HG03139 (cell line): Measurements from ENCODE around the gene DLGAP1.
"Not testable (repeated sequence)": the region's sequence is repeated elsewhere in the genome, so short reads cannot be mapped to it uniquely, and the experiment has no call there.

Source experiments
- ATAC-seq: cut with Tn5 transposase; IDR thresholded peaks from one replicate; pipeline ENCODE4 v1.9.1; 2021; ENCODE audit not compliant: unreplicated experiment

DLGAP1 gene

GRCh38 chr18:4293337-4293736 lies 161.8 kb downstream of the DLGAP1 start:
- no peak for ATAC-seq

DNA sequence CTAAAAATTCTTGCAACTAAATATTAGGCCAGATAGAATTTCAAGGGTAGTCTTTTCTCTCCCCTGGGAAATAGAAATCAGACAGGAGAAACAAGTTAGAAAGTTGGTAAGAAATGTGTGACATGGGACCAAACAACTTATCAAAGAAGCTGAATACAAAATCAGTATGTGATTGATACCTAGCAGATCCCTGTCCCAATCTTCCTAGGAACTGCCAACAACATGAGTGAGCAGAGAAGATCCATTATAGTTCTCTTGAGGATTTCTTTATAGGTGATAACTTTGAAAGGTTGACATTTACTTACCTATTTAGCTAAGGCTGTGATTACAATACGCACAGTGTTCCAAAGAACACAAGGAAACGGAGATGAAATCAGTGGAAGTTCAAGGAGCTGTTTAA lies 162.4 kb downstream of the DLGAP1 start:
- ATAC-seq = no peak

DNA sequence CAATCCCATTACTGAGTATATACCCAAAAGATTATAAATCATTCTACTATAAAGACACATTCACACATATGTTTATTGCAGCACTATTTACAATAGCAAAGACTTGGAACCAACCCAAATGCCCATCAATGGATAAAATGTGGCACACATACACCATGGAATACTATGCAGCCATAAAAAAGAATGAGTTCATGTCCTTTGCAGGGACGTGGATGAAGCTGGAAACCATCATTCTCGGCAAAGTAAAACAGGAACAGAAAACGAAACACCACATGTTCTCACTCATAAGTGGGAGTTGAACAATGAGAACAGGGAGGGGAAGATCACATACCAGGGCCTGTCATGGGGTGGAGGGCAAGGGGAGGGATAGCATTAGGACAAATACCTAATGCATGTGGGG lies 167.8 kb downstream of the DLGAP1 start:
- ATAC-seq = not testable (repeated sequence)

DNA sequence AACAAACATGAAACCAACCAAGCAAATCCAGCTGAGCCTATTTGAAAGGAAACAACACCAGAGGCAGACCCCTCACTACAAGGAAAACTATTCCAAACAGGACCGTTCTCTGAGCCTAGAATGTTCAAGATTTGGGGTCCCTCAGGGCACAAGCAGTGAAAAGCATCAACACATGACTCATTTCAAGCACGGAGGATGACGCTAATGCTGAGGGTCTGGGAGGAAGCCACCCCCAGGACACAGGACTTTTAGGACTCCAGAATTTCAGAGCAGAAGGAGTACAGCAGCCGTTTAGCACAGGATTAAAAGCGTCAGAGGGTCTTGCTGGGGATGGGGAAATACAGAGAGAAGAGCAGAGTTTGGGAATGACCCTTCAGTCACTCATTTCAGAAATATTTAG lies 168.9 kb downstream of the DLGAP1 start:
- ATAC-seq = no peak

DNA sequence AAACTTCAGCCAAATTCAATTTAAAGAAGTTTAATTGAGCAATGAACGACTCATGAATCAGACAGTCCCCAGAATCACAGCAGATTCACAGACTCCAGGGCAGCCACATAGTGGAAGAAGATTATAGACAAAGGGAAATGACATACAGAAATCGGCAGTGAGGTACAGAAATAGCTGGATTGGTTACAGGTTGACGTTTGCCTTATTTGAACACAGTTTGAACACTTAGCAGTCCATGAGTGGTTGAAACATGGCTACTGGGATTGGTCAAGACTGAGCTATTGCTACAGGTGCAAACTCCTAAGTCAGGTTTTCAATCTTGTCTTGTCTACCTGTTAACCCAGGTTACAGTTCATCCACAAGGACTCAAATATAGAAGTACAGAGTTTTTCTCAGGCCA lies 169.6 kb downstream of the DLGAP1 start:
- no peak for ATAC-seq

DNA sequence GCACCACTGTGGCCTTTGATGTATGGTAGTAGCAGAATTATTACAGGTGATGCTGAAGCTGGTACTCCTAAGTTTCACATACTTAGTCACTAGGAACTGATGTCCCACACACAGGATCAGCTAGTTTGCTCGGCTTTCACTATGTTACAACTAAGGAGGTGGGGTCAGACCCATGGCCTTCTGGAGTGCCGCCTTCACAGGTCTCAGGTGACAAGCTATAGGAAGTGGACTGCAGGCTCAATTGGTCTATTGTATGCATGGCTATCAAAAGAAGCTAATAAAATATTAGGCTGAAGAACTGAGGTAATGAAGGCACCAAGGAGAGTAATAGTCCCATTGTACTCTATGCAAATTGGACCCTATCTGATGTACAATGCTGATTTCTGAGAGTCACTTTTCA lies 170.6 kb downstream of the DLGAP1 start:
- ATAC-seq = no peak

DNA sequence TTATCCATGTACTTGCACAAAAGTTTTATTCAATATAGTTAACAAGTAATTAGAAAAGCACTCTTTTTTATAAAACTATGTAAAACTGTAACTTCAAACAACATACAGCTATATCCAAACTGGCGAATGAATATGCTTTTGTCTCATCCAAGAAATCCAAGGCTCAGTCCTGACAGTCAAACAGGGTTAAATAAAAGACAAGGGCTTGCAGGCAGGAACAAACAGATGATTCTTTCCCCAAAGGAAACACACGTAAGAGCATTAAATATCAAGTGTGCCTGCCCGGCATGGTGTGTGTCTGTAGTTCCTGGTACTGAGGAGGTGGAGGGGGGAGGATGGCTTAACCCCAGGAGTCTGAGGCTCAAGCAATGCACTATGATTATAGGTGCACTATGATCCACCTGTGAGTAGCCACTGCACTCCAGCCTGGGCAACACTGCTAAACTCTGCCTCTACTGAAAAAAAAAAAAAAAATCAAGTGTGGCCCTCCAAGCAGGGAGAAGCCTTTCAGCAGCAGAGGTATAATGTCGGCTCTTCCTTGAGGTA lies 171.3 kb downstream of the DLGAP1 start:
- ATAC-seq = no peak

- ATAC-seq = no peak
These were observed 172.2 kb downstream of the DLGAP1 start for GRCh38 chr18:4282954-4283353.

DNA sequence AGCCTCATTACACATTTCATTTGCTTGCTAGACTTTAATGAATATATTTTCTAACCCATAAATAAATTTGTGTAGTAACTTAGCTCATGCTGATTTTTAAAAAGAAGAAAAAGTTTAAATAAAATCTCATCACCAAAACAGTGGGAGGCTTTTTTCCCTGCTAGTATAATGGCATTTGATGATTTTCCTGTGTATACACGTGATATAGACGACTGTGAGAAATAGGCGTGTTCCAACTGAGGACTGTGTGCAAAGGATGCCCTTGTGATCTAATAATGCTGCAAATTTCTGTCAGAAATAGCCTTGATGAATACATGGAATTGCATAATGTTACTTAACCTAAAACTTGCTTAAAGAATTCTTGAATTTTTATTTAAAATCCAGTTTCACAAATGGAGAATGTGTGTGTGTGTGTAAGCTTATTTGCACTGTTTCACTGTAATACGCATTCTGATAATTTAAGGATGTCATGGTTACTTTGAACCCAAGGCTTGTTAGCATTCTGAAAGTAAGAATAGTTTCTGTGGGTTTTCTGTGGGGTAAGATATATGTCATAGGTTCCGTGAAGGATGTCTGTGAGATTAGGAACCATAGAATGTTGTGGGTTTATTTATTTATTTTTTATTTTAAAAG lies 178.0 kb downstream of the DLGAP1 start:
- ATAC-seq = no peak

DNA sequence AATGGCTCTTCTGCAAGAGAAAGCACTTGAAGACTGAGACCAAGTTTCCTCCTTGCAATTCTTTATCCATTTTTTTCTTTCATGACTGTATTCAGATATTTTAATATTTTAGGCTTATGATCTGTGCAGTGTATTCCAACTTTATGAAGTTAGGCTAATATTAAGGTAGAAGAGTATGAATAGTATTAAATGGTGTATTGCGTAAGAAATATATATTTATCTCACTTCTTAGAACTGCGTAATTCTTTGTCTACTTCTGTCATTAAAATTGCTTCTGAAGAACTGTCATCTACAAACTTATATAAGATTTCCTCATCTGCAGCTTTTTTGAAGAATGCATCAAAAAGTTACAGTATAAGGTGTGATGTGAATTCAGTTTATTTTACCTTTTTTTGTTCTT lies 183.2 kb downstream of the DLGAP1 start:
- no peak for ATAC-seq

- ATAC-seq = no peak
These were observed 184.1 kb downstream of the DLGAP1 start for GRCh38 chr18:4270988-4271387.

DNA sequence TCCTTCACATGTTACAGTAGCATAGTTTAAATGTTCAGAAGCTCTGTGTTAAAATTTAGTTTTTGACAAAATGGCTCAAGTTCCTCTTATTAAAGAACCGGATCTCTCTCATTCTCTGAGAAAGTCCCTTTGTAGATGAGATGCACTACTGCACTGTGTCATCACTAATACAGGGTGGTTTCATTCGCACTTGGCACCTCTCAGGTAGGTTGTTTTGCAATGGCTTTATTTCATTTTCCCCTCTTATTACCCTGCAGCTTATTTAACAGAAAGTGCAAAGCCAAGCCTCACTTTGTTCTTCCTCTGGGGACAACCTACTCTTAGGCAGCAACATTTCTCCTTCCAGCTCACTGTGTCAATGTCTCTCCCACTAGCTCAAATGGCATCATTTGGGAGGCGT lies 185.1 kb downstream of the DLGAP1 start:
- no peak for ATAC-seq

GRCh38 chr18:4267641-4268040 lies 187.5 kb downstream of the DLGAP1 start:
- no peak for ATAC-seq

- no peak for ATAC-seq
These were observed 190.7 kb downstream of the DLGAP1 start for GRCh38 chr18:4264347-4264791.

GRCh38 chr18:4260107-4260506 lies 195.0 kb downstream of the DLGAP1 start:
- no peak for ATAC-seq

GRCh38 chr18:4256766-4257417 lies 198.2 kb downstream of the DLGAP1 start:
- no peak for ATAC-seq

DNA sequence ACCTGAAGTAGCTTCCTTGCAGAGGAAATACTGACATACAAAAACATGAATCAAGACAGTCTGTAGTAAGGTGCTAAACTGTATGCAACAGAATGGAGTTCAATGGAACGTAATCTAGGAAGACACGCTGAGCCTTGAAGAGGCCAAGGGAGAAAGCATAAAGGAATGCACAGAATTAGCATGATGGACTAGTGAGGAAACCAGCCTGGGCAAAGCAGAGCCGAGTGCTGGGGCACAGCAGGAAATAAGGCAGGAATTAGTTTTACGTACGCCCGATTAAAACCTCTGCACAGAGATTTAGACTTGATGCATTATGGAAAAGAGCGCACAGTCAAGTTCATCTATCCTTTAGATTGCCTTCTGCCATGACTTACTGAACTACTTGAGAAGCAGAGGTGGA lies 200.3 kb downstream of the DLGAP1 start:
- ATAC-seq = no peak

DNA sequence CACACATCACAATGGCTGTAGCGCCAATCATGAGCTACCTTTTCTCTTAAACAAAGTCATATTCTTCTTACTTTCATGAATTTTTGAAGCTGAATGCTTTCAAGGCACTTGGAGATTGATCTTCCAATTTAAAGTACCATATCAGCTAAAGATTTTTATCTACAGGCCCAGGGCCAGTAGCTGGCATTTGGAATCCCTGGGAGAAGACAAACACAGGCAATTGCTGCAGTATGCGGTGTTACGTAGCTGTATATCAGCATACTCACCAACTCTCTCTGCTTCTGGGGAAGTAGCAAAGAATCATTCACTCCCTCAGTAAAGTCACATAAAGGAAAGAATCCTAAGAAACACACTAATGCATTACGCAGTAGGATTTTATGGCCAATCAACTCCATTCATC lies 202.3 kb downstream of the DLGAP1 start:
- ATAC-seq = no peak

DNA sequence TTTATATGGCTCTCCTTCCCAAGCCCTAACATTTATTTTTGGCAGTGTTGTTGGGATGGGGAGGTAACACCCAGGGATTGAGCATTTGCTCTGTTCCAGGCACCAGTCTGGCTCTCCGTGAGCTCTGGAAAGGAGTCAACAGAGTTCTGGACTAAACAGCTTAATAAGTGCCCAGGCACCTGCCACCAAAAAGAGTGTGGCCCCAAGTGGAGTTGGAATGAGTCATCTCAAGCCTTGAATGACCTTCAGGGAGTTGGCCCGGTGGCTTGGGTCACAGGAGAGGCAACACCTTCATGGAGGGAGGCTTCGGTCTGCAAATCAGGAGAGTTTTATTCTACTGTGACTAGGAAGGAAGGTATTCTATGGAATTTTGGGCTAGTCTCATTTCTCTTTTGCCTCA lies 203.2 kb downstream of the DLGAP1 start:
- ATAC-seq = no peak

- ATAC-seq = no peak
These were observed 203.9 kb downstream of the DLGAP1 start for GRCh38 chr18:4251206-4251605.

- ATAC-seq = no peak
These were observed 205.0 kb downstream of the DLGAP1 start for GRCh38 chr18:4250141-4250540.

DNA sequence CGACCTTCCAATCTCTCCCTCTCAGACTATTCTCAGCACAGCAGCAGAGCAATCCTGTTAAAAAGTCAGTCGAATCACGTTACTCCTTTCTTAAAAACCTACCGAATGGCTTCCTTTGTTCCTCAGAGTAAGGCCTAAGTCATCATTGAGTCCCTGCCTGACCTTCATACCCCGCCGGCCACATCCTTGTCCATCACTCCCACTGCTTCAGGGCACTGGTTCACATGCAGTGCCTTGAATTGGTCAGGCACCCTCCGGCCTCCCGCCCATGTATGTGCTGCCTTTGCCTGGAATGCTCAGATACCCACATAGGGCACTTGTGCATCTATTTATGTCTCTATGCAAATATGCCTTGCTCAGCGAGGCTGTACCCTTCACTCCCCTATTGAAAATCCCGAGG lies 206.4 kb downstream of the DLGAP1 start:
- ATAC-seq = no peak

GRCh38 chr18:4246374-4246773 lies 208.7 kb downstream of the DLGAP1 start:
- no peak for ATAC-seq
